ENCODE measurements around the gene CDC42BPA. TPM values are rescaled to one million over a fixed set of nuclear protein-coding genes. Genes with fewer than 3 reads are reported as not detected.
"Not testable (repeated sequence)": the region's sequence is repeated elsewhere in the genome, so short reads cannot be mapped to it uniquely, and the experiment has no call there.

The CDC42BPA gene
- total RNA-seq, 1 donor from 2014 or later: 1.0 TPM

DNA sequence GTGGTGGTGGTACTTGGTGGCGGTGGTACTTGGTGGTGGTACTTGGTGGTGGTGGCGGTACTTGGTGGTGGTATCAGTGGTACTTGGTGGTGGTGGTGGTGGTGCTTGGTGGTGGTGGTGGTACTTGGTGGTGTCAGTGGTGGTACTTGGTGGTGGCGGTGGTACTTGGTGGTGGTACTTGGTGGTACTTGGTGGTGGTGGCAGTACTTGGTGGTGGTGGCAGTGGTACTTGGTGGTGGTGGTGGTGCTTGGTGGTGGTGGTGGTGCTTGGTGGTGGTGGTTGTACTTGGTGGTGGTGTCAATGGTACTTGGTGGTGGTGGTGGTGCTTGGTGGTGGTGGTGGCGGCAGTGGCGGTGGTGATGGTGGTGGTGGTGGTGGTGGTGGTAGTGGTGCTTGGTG lies 358.0 kb downstream of the CDC42BPA start:
- Mint-ChIP-seq H3K36me3 (ENCODE audit: low read depth) (peaks cover 4% of the 10 kb centered on the region), H3K9me3 (peaks cover 29% of the 10 kb centered on the region), H3K27me3 (ENCODE audit: insufficient read depth) (no peaks in the 10 kb centered on the region), H3K27ac (no peak overlapping the region), H3K4me3 (no peak overlapping the region), H3K4me1 (ENCODE audit: low read depth) (peaks cover 5% of the 10 kb centered on the region)
- intact Hi-C loops (cut with micrococcal nuclease): no loop called here
- DNase-seq (ENCODE audit: low spot score): no peak

DNA sequence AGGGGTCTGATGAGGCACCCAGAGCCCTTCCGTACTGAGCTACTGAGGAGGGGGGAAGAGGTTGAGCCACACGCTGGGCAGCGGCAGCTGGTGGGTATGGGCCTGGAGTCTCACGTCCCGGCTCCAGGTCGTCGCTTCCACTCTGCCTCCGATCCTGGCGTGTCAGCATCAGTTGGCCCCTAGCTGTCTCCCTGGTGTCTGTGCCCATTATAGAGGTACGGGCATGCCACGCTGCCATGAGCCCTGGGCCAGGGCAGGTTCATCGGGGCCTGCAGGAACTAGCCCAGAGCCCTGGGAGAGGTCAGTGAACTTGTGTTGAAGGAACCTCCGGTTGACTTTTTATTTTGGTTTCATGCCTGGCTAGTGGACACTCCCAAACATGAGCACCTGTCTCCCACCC lies 360.0 kb downstream of the CDC42BPA start:
- no peak for DNase-seq (ENCODE audit: low spot score)
- no peak overlapping the region for H3K4me3 Mint-ChIP-seq
- intact Hi-C loops (cut with micrococcal nuclease): no loop called here
- peaks cover 34% of the 10 kb centered on the region for H3K9me3 Mint-ChIP-seq
- peaks cover 5% of the 10 kb centered on the region for H3K36me3 Mint-ChIP-seq (ENCODE audit: low read depth)
- no peak overlapping the region for H3K27ac Mint-ChIP-seq
- H3K27me3 Mint-ChIP-seq (ENCODE audit: insufficient read depth): no peaks in the 10 kb centered on the region
- H3K4me1 Mint-ChIP-seq (ENCODE audit: low read depth): peaks cover 5% of the 10 kb centered on the region

GRCh38 chr1:226957714-226958113 lies 360.6 kb downstream of the CDC42BPA start:
- Mint-ChIP-seq H3K27me3 (ENCODE audit: insufficient read depth) (no peaks in the 10 kb centered on the region), H3K4me3 (no peak overlapping the region), H3K9me3 (peaks cover 34% of the 10 kb centered on the region), H3K4me1 (ENCODE audit: low read depth) (peaks cover 5% of the 10 kb centered on the region), H3K27ac (no peak overlapping the region), H3K36me3 (ENCODE audit: low read depth) (peaks cover 5% of the 10 kb centered on the region)
- no peak for DNase-seq (ENCODE audit: low spot score)
- intact Hi-C loops (cut with micrococcal nuclease): no loop called here

DNA sequence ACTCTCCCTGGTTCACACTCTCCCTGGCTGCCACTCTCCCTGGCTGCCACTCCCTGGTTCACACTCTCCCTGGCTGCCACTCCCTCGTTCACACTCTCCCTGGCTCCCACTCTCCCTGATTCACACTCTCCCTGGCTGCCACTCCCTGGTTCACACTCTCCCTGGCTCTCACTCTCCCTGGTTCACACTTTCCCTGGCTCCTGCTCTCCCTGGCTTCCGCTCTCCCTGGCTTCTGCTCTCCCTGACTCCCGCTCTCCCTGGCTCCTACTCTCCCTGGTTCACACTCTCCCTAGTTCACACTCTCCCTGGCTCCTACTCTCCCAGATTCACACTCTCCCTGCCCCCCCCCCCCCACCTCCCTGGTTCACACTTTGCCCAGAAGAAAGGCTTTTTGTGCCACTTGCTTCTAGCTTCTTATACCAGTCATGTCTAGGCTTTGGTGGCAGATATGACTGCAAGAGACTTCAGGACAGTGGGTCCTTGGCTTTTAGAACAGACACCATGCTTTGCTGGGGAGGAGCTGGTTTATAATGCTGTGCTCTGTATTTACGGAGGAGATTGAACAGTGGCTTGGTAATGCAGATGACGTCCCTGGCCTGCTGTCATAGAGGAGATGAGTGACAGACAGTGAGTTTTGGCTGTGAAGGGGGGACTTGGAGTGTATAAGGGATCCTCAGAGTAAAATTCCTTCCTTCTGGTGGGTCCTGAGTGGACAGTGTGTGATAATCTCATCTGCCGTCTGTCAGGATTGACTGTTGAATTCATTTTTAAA lies 361.2 kb downstream of the CDC42BPA start:
- peaks cover 5% of the 10 kb centered on the region for H3K36me3 Mint-ChIP-seq (ENCODE audit: low read depth)
- no peak overlapping the region for H3K4me3 Mint-ChIP-seq
- no peak overlapping the region for H3K27ac Mint-ChIP-seq
- H3K4me1 Mint-ChIP-seq (ENCODE audit: low read depth): peaks cover 5% of the 10 kb centered on the region
- no peaks in the 10 kb centered on the region for H3K27me3 Mint-ChIP-seq (ENCODE audit: insufficient read depth)
- intact Hi-C loops (cut with micrococcal nuclease): no loop called here
- peaks cover 34% of the 10 kb centered on the region for H3K9me3 Mint-ChIP-seq
- no peak for DNase-seq (ENCODE audit: low spot score)

DNA sequence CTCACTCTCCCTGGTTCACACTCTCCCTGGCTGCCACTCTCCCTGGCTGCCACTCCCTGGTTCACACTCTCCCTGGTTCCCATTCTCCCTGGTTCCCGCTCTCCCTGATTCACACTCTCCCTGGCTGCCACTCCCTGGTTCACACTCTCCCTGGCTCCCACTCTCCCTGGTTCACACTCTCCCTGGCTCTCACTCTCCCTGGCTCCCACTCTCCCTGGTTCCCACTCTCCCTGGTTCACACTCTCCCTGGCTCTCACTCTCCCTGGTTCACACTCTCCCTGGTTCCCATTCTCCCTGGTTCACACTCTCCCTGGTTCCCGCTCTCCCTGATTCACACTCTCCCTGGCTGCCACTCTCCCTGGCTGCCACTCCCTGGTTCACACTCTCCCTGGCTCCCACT lies 362.4 kb downstream of the CDC42BPA start:
- intact Hi-C loops (cut with micrococcal nuclease); H3K27ac Mint-ChIP-seq; H3K36me3 Mint-ChIP-seq (ENCODE audit: low read depth); H3K4me3 Mint-ChIP-seq; DNase-seq (ENCODE audit: low spot score); H3K4me1 Mint-ChIP-seq (ENCODE audit: low read depth); H3K27me3 Mint-ChIP-seq (ENCODE audit: insufficient read depth): not testable (repeated sequence)
- H3K9me3 Mint-ChIP-seq: peaks cover 34% of the 10 kb centered on the region

- Mint-ChIP-seq H3K27ac (no peak overlapping the region), H3K36me3 (ENCODE audit: low read depth) (peaks cover 5% of the 10 kb centered on the region), H3K4me1 (ENCODE audit: low read depth) (peaks cover 5% of the 10 kb centered on the region), H3K27me3 (ENCODE audit: insufficient read depth) (no peaks in the 10 kb centered on the region), H3K4me3 (no peak overlapping the region), H3K9me3 (peaks cover 31% of the 10 kb centered on the region)
- no peak for DNase-seq (ENCODE audit: low spot score)
- intact Hi-C loops (cut with micrococcal nuclease): no loop called here
These were observed 363.5 kb downstream of the CDC42BPA start for GRCh38 chr1:226954777-226955176.

DNA sequence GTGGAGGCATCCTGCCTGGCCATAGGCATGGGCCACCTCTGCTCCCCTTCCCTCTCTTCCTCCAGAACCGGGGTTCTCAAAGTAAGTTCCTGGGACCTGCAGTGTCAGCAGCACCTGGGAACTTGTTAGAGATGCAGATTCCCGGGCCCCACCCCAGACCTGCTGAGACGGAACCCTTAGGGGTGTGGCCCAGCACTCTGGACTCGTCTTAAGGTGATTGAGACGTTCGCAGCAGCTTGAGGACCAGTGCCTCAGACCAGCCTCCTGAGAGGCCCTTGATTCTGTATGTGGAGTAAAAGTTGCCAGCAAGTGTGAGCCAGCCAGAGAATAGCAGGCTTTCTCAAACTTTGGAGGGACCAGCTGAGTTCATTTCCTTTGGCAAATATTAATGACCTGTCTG lies 364.0 kb downstream of the CDC42BPA start:
- no peak overlapping the region for H3K27ac Mint-ChIP-seq
- peaks cover 5% of the 10 kb centered on the region for H3K36me3 Mint-ChIP-seq (ENCODE audit: low read depth)
- intact Hi-C loops (cut with micrococcal nuclease): no loop called here
- peaks cover 27% of the 10 kb centered on the region for H3K9me3 Mint-ChIP-seq
- H3K4me1 Mint-ChIP-seq (ENCODE audit: low read depth): peaks cover 3% of the 10 kb centered on the region
- no peak overlapping the region for H3K4me3 Mint-ChIP-seq
- no peak for DNase-seq (ENCODE audit: low spot score)
- H3K27me3 Mint-ChIP-seq (ENCODE audit: insufficient read depth): no peaks in the 10 kb centered on the region

DNA sequence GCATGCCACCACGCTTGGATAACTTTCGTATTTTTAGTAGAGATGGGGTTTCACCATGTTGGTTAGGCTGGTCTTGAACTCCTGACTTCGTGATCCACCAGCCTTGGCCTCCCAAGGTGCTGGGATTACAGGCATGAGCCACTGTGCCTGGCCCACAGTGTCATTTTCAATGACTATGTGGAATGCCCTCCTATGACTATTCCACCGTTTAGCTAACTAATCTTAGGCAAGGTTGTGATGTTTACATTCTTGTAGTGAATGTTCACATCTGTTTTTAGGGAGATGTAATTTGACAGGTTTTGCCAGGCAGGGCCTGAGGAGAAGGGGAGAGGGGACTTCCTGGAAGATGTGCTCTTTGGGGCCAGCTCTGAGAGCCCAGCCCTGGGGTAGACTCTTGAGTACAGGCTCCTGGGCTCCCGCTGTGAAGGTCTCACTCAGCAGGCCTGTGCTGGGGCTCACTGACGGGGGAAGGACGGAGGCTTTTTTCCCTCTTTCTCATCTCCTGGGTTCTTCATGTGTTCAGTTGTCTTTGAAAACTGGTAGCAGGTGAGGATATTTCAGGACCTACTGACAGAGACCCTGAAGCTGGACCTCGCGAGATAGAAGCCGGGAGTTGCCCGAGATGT lies 365.0 kb downstream of the CDC42BPA start:
- Mint-ChIP-seq H3K9me3 (peaks cover 19% of the 10 kb centered on the region), H3K27ac (no peak overlapping the region), H3K4me1 (ENCODE audit: low read depth) (no peaks in the 10 kb centered on the region), H3K36me3 (ENCODE audit: low read depth) (peaks cover 3% of the 10 kb centered on the region), H3K4me3 (no peak overlapping the region), H3K27me3 (ENCODE audit: insufficient read depth) (no peaks in the 10 kb centered on the region)
- no peak for DNase-seq (ENCODE audit: low spot score)
- intact Hi-C loops (cut with micrococcal nuclease): no loop called here

DNA sequence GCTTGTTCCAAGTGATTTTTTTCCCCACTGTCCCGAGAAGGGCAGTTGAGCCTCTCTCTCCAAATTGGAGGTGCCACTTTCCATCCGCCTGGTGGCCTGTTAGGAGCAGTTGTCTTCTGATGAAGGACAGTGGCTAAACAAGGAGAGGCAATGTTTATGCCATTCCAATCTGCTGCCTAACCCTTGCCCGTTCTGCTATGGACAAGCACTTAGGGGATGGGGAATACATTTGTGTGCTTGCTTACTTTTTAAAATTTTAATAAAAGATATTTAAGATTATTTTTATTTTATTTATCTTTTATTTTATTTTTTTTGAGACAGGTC lies 366.2 kb downstream of the CDC42BPA start:
- no peak overlapping the region for H3K4me3 Mint-ChIP-seq
- intact Hi-C loops (cut with micrococcal nuclease): no loop called here
- H3K27me3 Mint-ChIP-seq (ENCODE audit: insufficient read depth): no peaks in the 10 kb centered on the region
- H3K4me1 Mint-ChIP-seq (ENCODE audit: low read depth): no peaks in the 10 kb centered on the region
- no peak for DNase-seq (ENCODE audit: low spot score)
- peaks cover 14% of the 10 kb centered on the region for H3K9me3 Mint-ChIP-seq
- H3K27ac Mint-ChIP-seq: no peak overlapping the region
- peaks cover 3% of the 10 kb centered on the region for H3K36me3 Mint-ChIP-seq (ENCODE audit: low read depth)

- Mint-ChIP-seq H3K27ac (no peak overlapping the region), H3K9me3 (peaks cover 11% of the 10 kb centered on the region), H3K27me3 (ENCODE audit: insufficient read depth) (no peaks in the 10 kb centered on the region), H3K36me3 (ENCODE audit: low read depth) (peaks cover 1% of the 10 kb centered on the region), H3K4me3 (no peak overlapping the region), H3K4me1 (ENCODE audit: low read depth) (no peaks in the 10 kb centered on the region)
- DNase-seq (ENCODE audit: low spot score): no peak
- intact Hi-C loops (cut with micrococcal nuclease): no loop called here
These were observed 366.8 kb downstream of the CDC42BPA start for GRCh38 chr1:226951286-226952117.

GRCh38 chr1:226950871-226951270 lies 367.4 kb downstream of the CDC42BPA start:
- Mint-ChIP-seq H3K27me3 (ENCODE audit: insufficient read depth) (no peaks in the 10 kb centered on the region), H3K36me3 (ENCODE audit: low read depth) (peaks cover 1% of the 10 kb centered on the region), H3K27ac (no peak overlapping the region), H3K4me1 (ENCODE audit: low read depth) (no peaks in the 10 kb centered on the region), H3K9me3 (peaks cover 11% of the 10 kb centered on the region), H3K4me3 (no peak overlapping the region)
- no peak for DNase-seq (ENCODE audit: low spot score)
- intact Hi-C loops (cut with micrococcal nuclease): no loop called here

DNA sequence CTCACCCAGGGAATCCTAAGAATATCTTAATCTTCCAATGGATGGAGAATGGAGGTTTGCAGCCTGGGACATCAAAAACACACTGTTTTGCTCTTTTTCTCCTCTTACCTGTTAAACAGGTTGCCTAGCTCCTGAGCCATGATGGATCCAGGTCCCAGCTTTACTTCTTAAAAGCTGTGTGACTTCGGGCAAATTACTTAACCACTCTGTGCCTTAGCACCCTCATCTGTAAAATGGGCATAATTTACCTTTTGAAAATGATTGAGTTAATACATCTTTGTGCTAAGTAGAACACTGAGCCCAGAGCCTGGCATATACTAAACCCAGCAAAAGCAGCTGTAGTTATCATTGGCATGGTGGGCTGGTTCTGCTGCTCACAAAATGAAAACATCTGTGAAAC lies 368.0 kb downstream of the CDC42BPA start:
- no peaks in the 10 kb centered on the region for H3K4me1 Mint-ChIP-seq (ENCODE audit: low read depth)
- no peaks in the 10 kb centered on the region for H3K27me3 Mint-ChIP-seq (ENCODE audit: insufficient read depth)
- no peak overlapping the region for H3K4me3 Mint-ChIP-seq
- H3K9me3 Mint-ChIP-seq: peaks cover 11% of the 10 kb centered on the region
- peaks cover 1% of the 10 kb centered on the region for H3K36me3 Mint-ChIP-seq (ENCODE audit: low read depth)
- no peak for DNase-seq (ENCODE audit: low spot score)
- no peak overlapping the region for H3K27ac Mint-ChIP-seq
- intact Hi-C loops (cut with micrococcal nuclease): no loop called here

GRCh38 chr1:226949401-226949800 lies 368.9 kb downstream of the CDC42BPA start:
- DNase-seq (ENCODE audit: low spot score): no peak
- intact Hi-C loops (cut with micrococcal nuclease): loop anchor here (10.0 kb wide), 2 partner anchors 805 to 835 kb away; no protein-coding TSS in a partner anchor
- no peak overlapping the region for H3K4me3 Mint-ChIP-seq
- H3K27ac Mint-ChIP-seq: no peak overlapping the region
- peaks cover 6% of the 10 kb centered on the region for H3K9me3 Mint-ChIP-seq
- H3K36me3 Mint-ChIP-seq (ENCODE audit: low read depth): peaks cover 1% of the 10 kb centered on the region
- no peaks in the 10 kb centered on the region for H3K4me1 Mint-ChIP-seq (ENCODE audit: low read depth)
- no peaks in the 10 kb centered on the region for H3K27me3 Mint-ChIP-seq (ENCODE audit: insufficient read depth)

All from activated T-helper 1 cell treated with anti-CD3 and anti-CD28 coated beads, Interleukin-12 subunit alpha, Interleukin-12 subunit beta, Interleukin-2, Interleukin-4 antibody, amounts not matched to agents 30 ng/mL and 10 ng/mL and 1 ng/mL, durations not matched to agents 14 hours and 24 hours and 36 hours (primary cell).